Esophagus muscularis mucosa (tissue), 4 donors: ENCODE results near the gene CCT2. TPM values are rescaled to one million over a fixed set of nuclear protein-coding genes. Genes with fewer than 3 reads are reported as not detected.
A peak's percentile ranks its signal among the peaks of the same experiment; 100 is the strongest.

Source experiments
- DNase-seq: peaks from one replicate; pipeline ENCODE4 v3.0.0-alpha.2; 2017; ENCODE audit errors: extremely low spot score
- H3K27ac ChIP-seq, 4 donors: fragments of 200-600 bp; sonication (generic); replicated peaks in 1 of 4; 1 replicate in 3 of 4; 2 replicates in 1 of 4; pipeline ENCODE4 v1.5.1; 2016 to 2019; ENCODE audit warnings: mild to moderate bottlenecking in 1 of 4
- H3K27me3 ChIP-seq, 4 donors: fragments of 200-600 bp; sonication (generic); one replicate each; pipeline versions ENCODE4 v1.5.1 to v1.6.0; 2016 to 2019
- H3K36me3 ChIP-seq, 4 donors: fragments of 200-600 bp; sonication (generic); one replicate each; pipeline ENCODE4 v1.5.1; 2016 to 2019
- H3K4me1 ChIP-seq, 4 donors: fragments of 200-600 bp; sonication (generic); one replicate each; pipeline ENCODE4 v1.5.1; 2016 to 2019
- H3K4me3 ChIP-seq, 4 donors: fragments of 200-600 bp; sonication (generic); 1 replicate in 2 of 4; 2 replicates in 2 of 4; pipeline ENCODE4 v1.5.1; 2016 to 2019; ENCODE audit warnings: mild to moderate bottlenecking in 4 of 4, moderate library complexity in 1 of 4
- H3K9me3 ChIP-seq, 4 donors: fragments of 200-600 bp; sonication (generic); 1 replicate in 3 of 4; 2 replicates in 1 of 4; pipeline ENCODE4 v1.5.1; 2016 to 2019
- CTCF ChIP-seq, 3 experiments: fragments of 200-600 bp in 2 of 3; fragments of 450-650 bp in 1 of 3; sonication (generic) in 2 of 3; IDR thresholded peaks; one replicate each; pipeline ENCODE4 v1.5.1; 2017 to 2019; ENCODE audit warnings: antibody characterized with exemption in 3 of 3, mild to moderate bottlenecking in 2 of 3, moderate library complexity in 1 of 3
- EP300 ChIP-seq: sonication (generic); formaldehyde crosslinking; IDR thresholded peaks from one replicate; pipeline ENCODE4 v1.6.1; 2017; ENCODE audit warnings: antibody characterized with exemption
- POLR2A ChIP-seq: fragments of 450-650 bp; IDR thresholded peaks from one replicate; pipeline ENCODE4 v1.6.1; 2017; ENCODE audit warnings: antibody characterized with exemption, moderate library complexity, mild to moderate bottlenecking, low read depth
- POLR2AphosphoS5 ChIP-seq, 2 donors: sonication (generic); formaldehyde crosslinking; IDR thresholded peaks; one replicate each; pipeline ENCODE4 v1.6.1; 2017; ENCODE audit warnings: antibody characterized with exemption in 2 of 2
- WGBS: methylation state at CpG from one replicate; pipeline ENCODE4 v1.1.5; 2018; 5-methylcytosine and 5-hydroxymethylcytosine counted together
- intact Hi-C: fragments of 100-400 bp; cut with DNase I; formaldehyde crosslinking; loops from one replicate; pipeline ENCODE4 v1.15.1; 2023
- total RNA-seq, 4 donors: library from RNA; depleted of rRNA; stranded (reverse); fragments of >200 nt; gene quantifications; one replicate each; pipeline versions ENCODE4 v1.1.0 to v1.2.1, GENCODE V29; 2016

CCT2 gene
- total RNA-seq, 4 donors from 2014 or later, result 86.4 to 137 (median 122) TPM

DNA sequence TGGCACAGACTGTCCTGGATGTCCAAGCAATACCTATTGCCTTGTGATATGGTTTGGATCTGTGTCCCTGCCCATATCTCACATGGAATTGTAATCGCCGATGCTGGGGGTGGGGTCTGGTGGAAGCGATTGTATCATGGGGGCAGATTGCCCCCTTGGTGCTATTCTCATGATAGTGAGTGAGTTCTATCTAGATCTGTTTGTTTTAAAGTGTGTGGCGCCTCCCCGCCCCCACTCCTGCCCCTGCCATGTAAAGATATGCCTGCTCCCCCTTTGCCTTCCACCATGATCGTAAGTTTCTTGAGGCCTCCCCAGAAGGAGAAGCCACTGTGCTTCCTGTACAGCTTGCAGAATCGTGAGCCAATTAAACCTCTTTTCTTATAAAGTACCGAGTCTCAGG, 42.2 kb downstream of the CCT2 start:
- no peaks in the 10 kb centered on the region for H3K4me1 ChIP-seq
- 96% methylated on average over 8 of the region's 8 CpGs for whole genome bisulfite sequencing

GRCh38 chr12:69630191-69630590, 44.9 kb downstream of the CCT2 start:
- no peaks in the 10 kb centered on the region for H3K4me1 ChIP-seq
- no peak overlapping the region for H3K4me3 ChIP-seq
- 78% methylated on average over 6 of the region's 6 CpGs for WGBS
- no peaks in the 10 kb centered on the region for H3K27me3 ChIP-seq
- DNase-seq, result no peak
- H3K9me3 ChIP-seq, result no peaks in the 10 kb centered on the region
- H3K36me3 ChIP-seq, result no peaks in the 10 kb centered on the region
- no peak for TF ChIP-seq CTCF (IDR thresholded peaks at IDR 0.05)
- TF ChIP-seq POLR2AphosphoS5 (IDR thresholded peaks at IDR 0.05), result no peak
- no peak for TF ChIP-seq POLR2A
- TF ChIP-seq EP300, result no peak
- no peak overlapping the region for H3K27ac ChIP-seq
- intact Hi-C loops, result no loop called here

More for the DNA sequence above, 42.2 kb downstream of the CCT2 start:
- TF ChIP-seq POLR2AphosphoS5 (IDR thresholded peaks at IDR 0.05) (no peak), POLR2A (no peak)
- H3K4me3 ChIP-seq, result no peak overlapping the region
- no peak overlapping the region for H3K27ac ChIP-seq
- DNase-seq, result no peak
- H3K27me3 ChIP-seq, result peaks cover 0 to 3% (median 0%) of the 10 kb centered on the region in 4 donors
- intact Hi-C loops, result no loop called here
- no peaks in the 10 kb centered on the region for H3K36me3 ChIP-seq
- no peaks in the 10 kb centered on the region for H3K9me3 ChIP-seq

GRCh38 chr12:69633061-69633460, 47.8 kb downstream of the CCT2 start:
- Histone ChIP-seq H3K27ac (no peak overlapping the region), H3K9me3 (no peaks in the 10 kb centered on the region), H3K27me3 (no peaks in the 10 kb centered on the region), H3K36me3 (no peaks in the 10 kb centered on the region), H3K4me3 (no peak overlapping the region), H3K4me1 (no peaks in the 10 kb centered on the region)
- TF ChIP-seq POLR2AphosphoS5 (IDR thresholded peaks at IDR 0.05), result no peak
- no peak for TF ChIP-seq CTCF (IDR thresholded peaks at IDR 0.05)
- no peak for TF ChIP-seq POLR2A
- TF ChIP-seq EP300, result no peak
- intact Hi-C loops, result no loop called here
- WGBS, result 92% methylated on average over 2 of the region's 2 CpGs
- no peak for DNase-seq

- Histone ChIP-seq H3K4me1 (peaks cover 0 to 3% (median 0%) of the 10 kb centered on the region in 4 donors), H3K9me3 (no peaks in the 10 kb centered on the region), H3K36me3 (no peaks in the 10 kb centered on the region), H3K27me3 (no peaks in the 10 kb centered on the region), H3K27ac (no peak overlapping the region), H3K4me3 (no peak overlapping the region)
- WGBS, result 20% methylated on average over 9 of the region's 12 CpGs
- DNase-seq, result no peak
- intact Hi-C loops, result loop anchor here (5.0 kb wide), 1 partner anchor 282 kb away; the partner anchor contains the start of gene YEATS4
- TF ChIP-seq CTCF (IDR thresholded peaks at IDR 0.05) (peak; percentile 73 to 88 (median 78)), POLR2AphosphoS5 (IDR thresholded peaks at IDR 0.05) (peak in 1 of 2 donors; percentile 22), EP300 (no peak)
Measured at GRCh38 chr12:69639400-69640016, 54.2 kb downstream of the CCT2 start.

- Histone ChIP-seq H3K36me3 (no peaks in the 10 kb centered on the region), H3K27me3 (no peaks in the 10 kb centered on the region), H3K4me3 (no peak overlapping the region), H3K9me3 (no peaks in the 10 kb centered on the region), H3K27ac (no peak overlapping the region), H3K4me1 (peaks cover 0 to 3% (median 0%) of the 10 kb centered on the region in 4 donors)
- intact Hi-C loops, result loop anchor here (5.0 kb wide), 1 partner anchor 284 kb away; the partner anchor contains the start of gene YEATS4
- 93% methylated on average over 7 of the region's 7 CpGs for WGBS
- TF ChIP-seq POLR2A, result no peak
- TF ChIP-seq EP300, result no peak
- no peak for TF ChIP-seq POLR2AphosphoS5 (IDR thresholded peaks at IDR 0.05)
- no peak for TF ChIP-seq CTCF (IDR thresholded peaks at IDR 0.05)
- DNase-seq, result no peak
Measured at GRCh38 chr12:69641546-69641945, 56.3 kb downstream of the CCT2 start.
